CD4-positive, alpha-beta T cell (primary cell): ENCODE data around the gene TEKT5. TPM values are rescaled to one million over a fixed set of nuclear protein-coding genes. Genes with fewer than 3 reads are reported as not detected.
A peak's percentile ranks its signal among the peaks of the same experiment; 100 is the strongest.

Source experiments
- ATAC-seq: fragments of 200-7000 bp; cut with Tn5 transposase; one replicate; pipeline ENCODE4 v1.10.0; 2022; ENCODE audit warnings: mild to moderate bottlenecking; ENCODE audit not compliant: poor library complexity
- CTCF ChIA-PET: fragments of 350-600 bp; sonication (Branson Sonifier 250); formaldehyde crosslinking; loops from one replicate; lab custom pipeline; 2021; ENCODE audit warnings: antibody characterized with exemption, inconsistent platforms; lab: Charles Lee
- POLR2A ChIA-PET: fragments of 350-600 bp; sonication (Branson Sonifier 250); formaldehyde crosslinking; loops from one replicate; lab custom pipeline; 2021; ENCODE audit warnings: antibody characterized with exemption, inconsistent platforms; lab: Charles Lee
- DNase-seq, 14 experiments: peaks; one replicate each; pipeline ENCODE4 v3.0.0-alpha.2; 2013 to 2020; ENCODE audit warnings: mixed read lengths in 2 of 14
- H3K27ac ChIP-seq, 2 donors: one replicate each; pipeline versions ENCODE4 v1.5.1 to v1.7.0; 2013; ENCODE audit warnings: low read length in 2 of 2, low read depth in 1 of 2, mild to moderate bottlenecking in 1 of 2
- H3K27me3 ChIP-seq, 2 experiments: 1 replicate in 1 of 2; 2 replicates in 1 of 2; pipeline versions ENCODE4 v1.6.1 to v1.7.0; 2013; ENCODE audit warnings: low read length in 2 of 2, control low read depth in 1 of 2, mild to moderate bottlenecking in 1 of 2, moderate library complexity in 1 of 2; ENCODE audit not compliant: insufficient read depth in 2 of 2, control insufficient read depth in 1 of 2
- H3K36me3 ChIP-seq: one replicate; pipeline ENCODE4 v1.6.1; 2013; ENCODE audit warnings: low read length, control low read depth; ENCODE audit not compliant: insufficient read depth
- H3K4me1 ChIP-seq: one replicate; pipeline ENCODE4 v1.6.1; 2013; ENCODE audit warnings: low read length, control low read depth; ENCODE audit not compliant: insufficient read depth
- H3K4me3 ChIP-seq: one replicate; pipeline ENCODE4 v1.5.1; 2013; ENCODE audit warnings: mild to moderate bottlenecking, low read length, moderate library complexity
- H3K9me3 ChIP-seq, 2 experiments: 1 replicate in 1 of 2; 2 replicates in 1 of 2; pipeline versions ENCODE4 v1.6.1 to v1.7.0; 2013; ENCODE audit warnings: low read length in 2 of 2, mild to moderate bottlenecking in 2 of 2, control low read depth in 1 of 2, moderate library complexity in 1 of 2; ENCODE audit not compliant: control insufficient read depth in 1 of 2, insufficient read depth in 1 of 2
- H3K27ac Mint-ChIP-seq: one replicate; pipeline ENCODE4 v1.8.0; 2020; ENCODE audit warnings: mixed read lengths
- H3K27me3 Mint-ChIP-seq: one replicate; pipeline ENCODE4 v1.8.0; 2021; ENCODE audit warnings: mixed read lengths
- H3K36me3 Mint-ChIP-seq: one replicate; pipeline ENCODE4 v1.8.0; 2021; ENCODE audit warnings: low read depth, mixed read lengths
- H3K4me1 Mint-ChIP-seq: one replicate; pipeline ENCODE4 v1.8.0; 2021; ENCODE audit warnings: low read depth, mixed read lengths
- H3K4me3 Mint-ChIP-seq: one replicate; pipeline ENCODE4 v1.8.0; 2020; ENCODE audit warnings: mild to moderate bottlenecking, mixed read lengths
- H3K9me3 Mint-ChIP-seq: one replicate; pipeline ENCODE4 v1.8.0; 2020; ENCODE audit warnings: mixed read lengths
- CTCF ChIP-seq: fragments of 200-600 bp; IDR thresholded peaks from one replicate; pipeline ENCODE4 v1.8.0; 2022; ENCODE audit warnings: antibody characterized with exemption, mild to moderate bottlenecking
- intact Hi-C, 2 experiments: fragments of 100-400 bp; cut with DNase I in 1 of 2; cut with micrococcal nuclease in 1 of 2; formaldehyde crosslinking; loops; one replicate each; pipeline versions ENCODE4 v1.15.1 to v1.9.0; 2023 to 2025; cut with DNase I, micrococcal nuclease
- total RNA-seq, 174 experiments: library from RNA in 2 of 174; stranded (reverse) in 2 of 174; gene quantifications; one replicate each; pipeline ENCODE4 v1.2.3 and lab custom pipeline; 2021 to 2026

The TEKT5 gene
- total RNA-seq, 2 experiments from 2014 or later: not detected

GRCh38 chr16:10620120-10620519 lies 74.6 kb downstream of the TEKT5 start:
- intact Hi-C loops: no loop called here
- Mint-ChIP-seq H3K4me3 (no peak overlapping the region), H3K4me1 (no peaks in the 10 kb centered on the region), H3K27ac (no peak overlapping the region), H3K27me3 (peaks cover 40% of the 10 kb centered on the region), H3K9me3 (no peaks in the 10 kb centered on the region), H3K36me3 (no peaks in the 10 kb centered on the region)
- Histone ChIP-seq H3K4me1 (no peaks in the 10 kb centered on the region), H3K27ac (no peak overlapping the region), H3K4me3 (no peak overlapping the region), H3K9me3 (peaks cover 0 to 6% of the 10 kb centered on the region in 2 experiments), H3K27me3 (peaks cover 5 to 18% of the 10 kb centered on the region in 2 experiments), H3K36me3 (no peaks in the 10 kb centered on the region)
- no peak for ATAC-seq
- no peak for DNase-seq
- TF ChIP-seq CTCF: no peak
- POLR2A ChIA-PET: no interaction called here
- CTCF ChIA-PET: no interaction called here

DNA sequence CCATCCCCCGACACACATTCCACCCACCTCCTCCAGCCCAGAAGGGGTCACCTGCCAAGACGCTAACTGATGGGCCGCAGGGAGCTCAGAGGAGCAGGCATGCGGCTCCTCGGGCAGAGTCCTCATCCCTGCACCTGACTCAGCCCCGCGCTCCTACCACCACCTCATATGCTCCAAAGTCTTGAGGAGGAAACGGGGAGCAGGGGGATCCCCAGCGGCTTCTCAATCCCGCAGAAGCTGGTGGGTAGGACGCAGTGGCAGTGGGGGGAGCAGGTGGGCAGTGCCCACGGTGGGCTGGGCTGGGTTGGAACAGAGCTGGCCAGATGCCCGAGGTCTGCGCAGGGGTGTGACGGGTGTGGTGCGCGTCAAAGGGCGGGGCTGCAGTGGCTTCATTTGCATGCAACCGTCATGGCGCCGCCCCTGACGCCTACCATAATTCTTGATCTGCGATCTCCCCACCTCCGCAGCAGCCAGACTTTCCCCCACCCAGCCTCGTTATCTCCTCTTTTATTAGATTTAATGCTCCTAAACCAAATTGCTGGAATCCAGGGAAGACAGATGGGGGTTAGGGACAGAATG lies 75.4 kb downstream of the TEKT5 start:
- Histone ChIP-seq H3K27me3 (peaks cover 5 to 18% of the 10 kb centered on the region in 2 experiments), H3K36me3 (no peaks in the 10 kb centered on the region), H3K4me3 (no peak overlapping the region), H3K4me1 (no peaks in the 10 kb centered on the region), H3K9me3 (peaks cover 0 to 6% of the 10 kb centered on the region in 2 experiments), H3K27ac (no peak overlapping the region)
- Mint-ChIP-seq H3K4me3 (no peak overlapping the region), H3K9me3 (no peaks in the 10 kb centered on the region), H3K4me1 (no peaks in the 10 kb centered on the region), H3K27ac (no peak overlapping the region), H3K27me3 (peaks cover 40% of the 10 kb centered on the region), H3K36me3 (no peaks in the 10 kb centered on the region)
- intact Hi-C loops: no loop called here
- TF ChIP-seq CTCF: no peak
- ChIA-PET POLR2A (no interaction called here), CTCF (no interaction called here)
- DNase-seq (peak in 2 of 14 experiments; percentile 7 to 21), ATAC-seq (no peak)

GRCh38 chr16:10618710-10619209 lies 76.0 kb downstream of the TEKT5 start:
- DNase-seq (no peak), ATAC-seq (no peak)
- Mint-ChIP-seq H3K27me3 (peaks cover 41% of the 10 kb centered on the region), H3K27ac (no peak overlapping the region), H3K9me3 (no peaks in the 10 kb centered on the region), H3K36me3 (no peaks in the 10 kb centered on the region), H3K4me1 (no peaks in the 10 kb centered on the region), H3K4me3 (no peak overlapping the region)
- intact Hi-C loops: no loop called here
- CTCF ChIA-PET: no interaction called here
- POLR2A ChIA-PET: no interaction called here
- no peak for TF ChIP-seq CTCF
- H3K27ac ChIP-seq: no peak overlapping the region
- H3K36me3 ChIP-seq: no peaks in the 10 kb centered on the region
- H3K4me1 ChIP-seq: no peaks in the 10 kb centered on the region
- no peak overlapping the region for H3K4me3 ChIP-seq
- peaks cover 0 to 6% of the 10 kb centered on the region in 2 experiments for H3K9me3 ChIP-seq
- H3K27me3 ChIP-seq: peaks cover 5 to 18% of the 10 kb centered on the region in 2 experiments
